B cell (primary cell): Measurements from ENCODE around the gene KISS1. TPM values are rescaled to one million over a fixed set of nuclear protein-coding genes. Genes with fewer than 3 reads are reported as not detected.

Experiments used
- ATAC-seq: fragments of 200-7000 bp; cut with Tn5 transposase; one replicate; pipeline ENCODE4 v1.10.0; 2021; ENCODE audit warnings: low read depth, mild to moderate bottlenecking, moderate number of reproducible peaks, moderate library complexity
- CTCF ChIA-PET: fragments of 350-600 bp; sonication (Branson Sonifier 250); formaldehyde crosslinking; loops from one replicate; lab custom pipeline; 2021; ENCODE audit warnings: antibody characterized with exemption, inconsistent platforms; lab: Charles Lee
- POLR2A ChIA-PET: fragments of 350-600 bp; sonication (Branson Sonifier 250); formaldehyde crosslinking; loops from one replicate; lab custom pipeline; 2021; ENCODE audit warnings: antibody characterized with exemption; lab: Charles Lee
- DNase-seq: peaks from one replicate; pipeline ENCODE4 v3.0.0; 2013
- H2AFZ ChIP-seq: 2 replicates; pipeline ENCODE4 v1.6.1; 2012; ENCODE audit warnings: mild to moderate bottlenecking, low read depth, low read length; ENCODE audit not compliant: insufficient read depth, poor library complexity, severe bottlenecking
- H3K27ac ChIP-seq, 2 donors: 1 replicate in 1 of 2; 2 replicates in 1 of 2; pipeline ENCODE4 v1.5.1; 2012 to 2013; ENCODE audit warnings: low read length in 2 of 2, mild to moderate bottlenecking in 2 of 2, moderate library complexity in 1 of 2
- H3K27me3 ChIP-seq, 4 experiments: fragments of 200-600 bp in 1 of 4; sonication (generic) in 1 of 4; replicated peaks in 1 of 4; 1 replicate in 2 of 4; 2 replicates in 2 of 4; pipeline versions ENCODE4 v1.6.1 to v1.7.0; 2013 to 2016; ENCODE audit warnings: low read length in 3 of 4, mild to moderate bottlenecking in 2 of 4, mixed read lengths in 1 of 4, moderate library complexity in 1 of 4; ENCODE audit not compliant: insufficient read depth in 4 of 4, control insufficient read depth in 3 of 4; ENCODE audit errors: control extremely low read depth in 1 of 4
- H3K36me3 ChIP-seq, 2 experiments: replicated peaks in 1 of 2; 1 replicate in 1 of 2; 2 replicates in 1 of 2; pipeline versions ENCODE4 v1.6.1 to v1.7.1; 2013; ENCODE audit warnings: low read length in 1 of 2; ENCODE audit not compliant: insufficient read depth in 2 of 2, control insufficient read depth in 1 of 2; ENCODE audit errors: control extremely low read depth in 1 of 2, extremely low read depth in 1 of 2
- H3K4me1 ChIP-seq, 2 donors: fragments of 200-600 bp in 1 of 2; sonication (generic) in 1 of 2; 1 replicate in 1 of 2; 2 replicates in 1 of 2; pipeline versions ENCODE4 v1.5.1 to v1.6.1; 2013 to 2017; ENCODE audit warnings: low read length in 2 of 2; ENCODE audit not compliant: control insufficient read depth in 2 of 2, insufficient read depth in 2 of 2
- H3K4me2 ChIP-seq: replicated peaks from 2 replicates; pipeline ENCODE3; 2012; ENCODE audit warnings: mild to moderate bottlenecking, low read depth, low read length; ENCODE audit not compliant: poor library complexity, severe bottlenecking
- H3K4me3 ChIP-seq, 5 experiments: fragments of 200-600 bp in 1 of 5; sonication (generic) in 1 of 5; 1 replicate in 3 of 5; 2 replicates in 2 of 5; pipeline versions ENCODE4 v1.5.1 to v1.7.0; 2011 to 2016; ENCODE audit warnings: low read length in 4 of 5, mild to moderate bottlenecking in 4 of 5, low read depth in 2 of 5, control low read depth in 1 of 5, moderate library complexity in 1 of 5; ENCODE audit not compliant: insufficient read depth in 1 of 5; ENCODE audit errors: control extremely low read depth in 1 of 5, extremely low read depth in 1 of 5
- H3K79me2 ChIP-seq: fragments of 200-600 bp; sonication (generic); one replicate; pipeline ENCODE4 v1.6.0; 2016; ENCODE audit warnings: low read length; ENCODE audit not compliant: control insufficient read depth, insufficient read depth
- H3K9ac ChIP-seq: fragments of 200-600 bp; sonication (generic); 2 replicates; pipeline ENCODE4 v1.6.1; 2017; ENCODE audit warnings: mild to moderate bottlenecking, low read length, moderate library complexity
- H3K9me3 ChIP-seq, 3 donors: one replicate each; pipeline versions ENCODE4 v1.6.1 to v1.7.1; 2013; ENCODE audit warnings: low read length in 2 of 3; ENCODE audit not compliant: control insufficient read depth in 2 of 3, insufficient read depth in 1 of 3; ENCODE audit errors: control extremely low read depth in 1 of 3
- H4K20me1 ChIP-seq: 2 replicates; pipeline ENCODE4 v1.6.0; 2012; ENCODE audit warnings: mild to moderate bottlenecking, low read length; ENCODE audit not compliant: insufficient read depth, control insufficient read depth, poor library complexity, severe bottlenecking
- H3K27ac Mint-ChIP-seq: one replicate; pipeline ENCODE4 v1.8.0; 2021; ENCODE audit warnings: mixed read lengths
- H3K27me3 Mint-ChIP-seq: one replicate; pipeline ENCODE4 v1.8.0; 2021; ENCODE audit warnings: mixed read lengths
- H3K4me1 Mint-ChIP-seq: one replicate; pipeline ENCODE4 v1.8.0; 2021; ENCODE audit warnings: mixed read lengths
- H3K4me3 Mint-ChIP-seq: one replicate; pipeline ENCODE4 v1.8.0; 2021; ENCODE audit warnings: mixed read lengths
- H3K9me3 Mint-ChIP-seq: one replicate; pipeline ENCODE4 v1.8.0; 2022; ENCODE audit warnings: mixed read lengths; ENCODE audit not compliant: insufficient read depth
- EZH2 ChIP-seq: IDR thresholded peaks from 2 replicates; pipeline ENCODE4 v1.6.1; 2012; ENCODE audit warnings: borderline replicate concordance, low read depth, mild to moderate bottlenecking, moderate library complexity, low read length; ENCODE audit not compliant: insufficient read depth, poor library complexity, severe bottlenecking
- WGBS: methylation state at CpG from one replicate; pipeline ENCODE4 v1.1.5; 2013; ENCODE audit warnings: missing lambda C conversion rate; ENCODE audit not compliant: insufficient coverage; 5-methylcytosine and 5-hydroxymethylcytosine counted together
- intact Hi-C: fragments of 100-400 bp; cut with micrococcal nuclease; formaldehyde crosslinking; loops from one replicate; pipeline ENCODE4 v1.10.0; 2022
- polyA plus RNA-seq: library from polyadenylated mRNA; depleted of rRNA; stranded (reverse); fragments of >200 nt; gene quantifications from 2 replicates; pipeline ENCODE4 v1.2.3, GENCODE V29; 2012
- total RNA-seq, 2 donors: library from RNA; stranded (reverse); fragments of 120-200 nt in 1 of 2; gene quantifications; 1 replicate in 1 of 2; 2 replicates in 1 of 2; pipeline versions ENCODE4 v1.2.3 to v1.2.4, GENCODE V29; 2013 to 2022
- TF ChIP-seq, protein P1 (sequence below): fragments of 200-600 bp; IDR thresholded peaks from one replicate; pipeline ENCODE4 v1.8.0; 2022; ENCODE audit warnings: antibody characterized with exemption, mild to moderate bottlenecking

The KISS1 gene
- total and polyA plus RNA-seq, 2 donors (not counting 1 experiment from before 2014, with no cell fraction given), result not detected

- intact Hi-C loops, result no loop called here
- Mint-ChIP-seq H3K4me1 (no peaks in the 10 kb centered on the region), H3K9me3 (no peaks in the 10 kb centered on the region), H3K27me3 (peaks cover 11% of the 10 kb centered on the region), H3K27ac (no peak overlapping the region), H3K4me3 (no peak overlapping the region)
- H3K9me3 ChIP-seq, result no peaks in the 10 kb centered on the region
- ATAC-seq, result no peak
- H3K4me1 ChIP-seq, result no peaks in the 10 kb centered on the region
- no peaks in the 10 kb centered on the region for H3K36me3 ChIP-seq
- 81% methylated on average over 7 of the region's 7 CpGs for WGBS
- peaks cover 0 to 4% (median 0%) of the 10 kb centered on the region in 4 experiments for H3K27me3 ChIP-seq
- no peaks in the 10 kb centered on the region for H4K20me1 ChIP-seq
- H3K79me2 ChIP-seq, result no peaks in the 10 kb centered on the region
- H2AFZ ChIP-seq, result no peak overlapping the region
- no peak overlapping the region for H3K4me2 ChIP-seq
- H3K4me3 ChIP-seq, result no peak overlapping the region
- no peak overlapping the region for H3K27ac ChIP-seq
- no peak for DNase-seq
- POLR2A ChIA-PET, result no interaction called here
- CTCF ChIA-PET, result interaction anchor here (3.1 kb wide), 1 partner anchor 16 kb away, joined by 9 read pairs; no protein-coding TSS in a partner anchor
- H3K9ac ChIP-seq, result no peak overlapping the region
- TF ChIP-seq EZH2, result no peak
- TF ChIP-seq, protein P1, sequence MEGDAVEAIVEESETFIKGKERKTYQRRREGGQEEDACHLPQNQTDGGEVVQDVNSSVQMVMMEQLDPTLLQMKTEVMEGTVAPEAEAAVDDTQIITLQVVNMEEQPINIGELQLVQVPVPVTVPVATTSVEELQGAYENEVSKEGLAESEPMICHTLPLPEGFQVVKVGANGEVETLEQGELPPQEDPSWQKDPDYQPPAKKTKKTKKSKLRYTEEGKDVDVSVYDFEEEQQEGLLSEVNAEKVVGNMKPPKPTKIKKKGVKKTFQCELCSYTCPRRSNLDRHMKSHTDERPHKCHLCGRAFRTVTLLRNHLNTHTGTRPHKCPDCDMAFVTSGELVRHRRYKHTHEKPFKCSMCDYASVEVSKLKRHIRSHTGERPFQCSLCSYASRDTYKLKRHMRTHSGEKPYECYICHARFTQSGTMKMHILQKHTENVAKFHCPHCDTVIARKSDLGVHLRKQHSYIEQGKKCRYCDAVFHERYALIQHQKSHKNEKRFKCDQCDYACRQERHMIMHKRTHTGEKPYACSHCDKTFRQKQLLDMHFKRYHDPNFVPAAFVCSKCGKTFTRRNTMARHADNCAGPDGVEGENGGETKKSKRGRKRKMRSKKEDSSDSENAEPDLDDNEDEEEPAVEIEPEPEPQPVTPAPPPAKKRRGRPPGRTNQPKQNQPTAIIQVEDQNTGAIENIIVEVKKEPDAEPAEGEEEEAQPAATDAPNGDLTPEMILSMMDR, result no peak
These were observed 17.6 kb downstream of the KISS1 start for GRCh38 chr1:204178487-204179281.

GRCh38 chr1:204177133-204177532, 19.2 kb downstream of the KISS1 start:
- ATAC-seq (no peak), DNase-seq (no peak)
- H3K4me1 ChIP-seq, result no peaks in the 10 kb centered on the region
- ChIA-PET CTCF (interaction anchor here (1.3 to 3.1 kb wide), 2 partner anchors 12 to 14 kb away, joined by 3 to 9 read pairs; no protein-coding TSS in a partner anchor), POLR2A (no interaction called here)
- Mint-ChIP-seq H3K27me3 (peaks cover 15% of the 10 kb centered on the region), H3K4me3 (no peak overlapping the region), H3K4me1 (no peaks in the 10 kb centered on the region), H3K9me3 (peaks cover 1% of the 10 kb centered on the region), H3K27ac (no peak overlapping the region)
- WGBS, result 33% methylated on average over 4 of the region's 4 CpGs
- no peaks in the 10 kb centered on the region for H4K20me1 ChIP-seq
- no peak overlapping the region for H3K4me3 ChIP-seq
- no peak overlapping the region for H3K27ac ChIP-seq
- H3K9ac ChIP-seq, result no peak overlapping the region
- H3K27me3 ChIP-seq, result peaks cover 0 to 8% (median 0%) of the 10 kb centered on the region in 4 experiments
- no peak for TF ChIP-seq EZH2
- TF ChIP-seq, protein P1, result no peak
- peaks cover 0 to 4% (median 2%) of the 10 kb centered on the region in 3 donors for H3K9me3 ChIP-seq
- H3K36me3 ChIP-seq, result no peaks in the 10 kb centered on the region
- no peak overlapping the region for H3K4me2 ChIP-seq
- no peaks in the 10 kb centered on the region for H3K79me2 ChIP-seq
- H2AFZ ChIP-seq, result no peak overlapping the region
- intact Hi-C loops, result no loop called here
